ENCODE measurements around the gene DSN1. TPM values are rescaled to one million over a fixed set of nuclear protein-coding genes. Genes with fewer than 3 reads are reported as not detected.

DSN1 gene
- total and polyA plus RNA-seq, 8 donors = 1.9 to 6.3 (median 3.3) TPM

DNA sequence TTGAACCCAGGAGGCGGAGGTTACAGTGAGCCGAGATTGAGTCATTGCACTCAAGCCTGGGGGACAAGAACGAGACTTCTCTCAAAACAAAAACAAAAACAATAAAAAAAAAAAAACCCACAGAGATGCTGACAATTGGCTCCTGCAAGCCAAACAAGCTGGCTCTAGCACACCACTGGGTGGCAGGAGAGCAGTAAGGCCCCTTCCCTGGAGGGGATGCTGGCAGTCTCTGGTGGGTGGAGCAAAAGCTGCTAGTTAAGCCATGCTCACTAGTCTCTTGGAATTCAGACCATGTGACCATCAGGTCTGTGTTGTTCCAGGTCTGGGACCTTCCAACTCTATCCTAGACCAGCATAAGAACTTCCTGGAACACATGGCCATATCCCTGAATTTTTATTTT lies 18.9 kb upstream of the DSN1 start:
- Histone ChIP-seq H3K4me1 (no peaks in the 10 kb centered on the region), H3K27ac (no peak overlapping the region), H3K36me3 (peaks cover 0 to 11% (median 7%) of the 10 kb centered on the region in 3 donors), H3K4me3 (no peak overlapping the region), H3K9me3 (no peaks in the 10 kb centered on the region), H3K27me3 (no peaks in the 10 kb centered on the region)
- TF ChIP-seq, protein P1, sequence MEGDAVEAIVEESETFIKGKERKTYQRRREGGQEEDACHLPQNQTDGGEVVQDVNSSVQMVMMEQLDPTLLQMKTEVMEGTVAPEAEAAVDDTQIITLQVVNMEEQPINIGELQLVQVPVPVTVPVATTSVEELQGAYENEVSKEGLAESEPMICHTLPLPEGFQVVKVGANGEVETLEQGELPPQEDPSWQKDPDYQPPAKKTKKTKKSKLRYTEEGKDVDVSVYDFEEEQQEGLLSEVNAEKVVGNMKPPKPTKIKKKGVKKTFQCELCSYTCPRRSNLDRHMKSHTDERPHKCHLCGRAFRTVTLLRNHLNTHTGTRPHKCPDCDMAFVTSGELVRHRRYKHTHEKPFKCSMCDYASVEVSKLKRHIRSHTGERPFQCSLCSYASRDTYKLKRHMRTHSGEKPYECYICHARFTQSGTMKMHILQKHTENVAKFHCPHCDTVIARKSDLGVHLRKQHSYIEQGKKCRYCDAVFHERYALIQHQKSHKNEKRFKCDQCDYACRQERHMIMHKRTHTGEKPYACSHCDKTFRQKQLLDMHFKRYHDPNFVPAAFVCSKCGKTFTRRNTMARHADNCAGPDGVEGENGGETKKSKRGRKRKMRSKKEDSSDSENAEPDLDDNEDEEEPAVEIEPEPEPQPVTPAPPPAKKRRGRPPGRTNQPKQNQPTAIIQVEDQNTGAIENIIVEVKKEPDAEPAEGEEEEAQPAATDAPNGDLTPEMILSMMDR (IDR thresholded peaks at IDR 0.05) = no peak
- intact Hi-C loops (cut with DNase I) = no loop called here
- FAIRE-seq (no peak), ATAC-seq (peak in 3 of 4 donors; percentile 30 to 62 (median 41)), DNase-seq (peak in 1 of 6 donors; percentile 21)
- WGBS, 2 donors = 90% methylated on average over 3 of the region's 3 CpGs

DNA sequence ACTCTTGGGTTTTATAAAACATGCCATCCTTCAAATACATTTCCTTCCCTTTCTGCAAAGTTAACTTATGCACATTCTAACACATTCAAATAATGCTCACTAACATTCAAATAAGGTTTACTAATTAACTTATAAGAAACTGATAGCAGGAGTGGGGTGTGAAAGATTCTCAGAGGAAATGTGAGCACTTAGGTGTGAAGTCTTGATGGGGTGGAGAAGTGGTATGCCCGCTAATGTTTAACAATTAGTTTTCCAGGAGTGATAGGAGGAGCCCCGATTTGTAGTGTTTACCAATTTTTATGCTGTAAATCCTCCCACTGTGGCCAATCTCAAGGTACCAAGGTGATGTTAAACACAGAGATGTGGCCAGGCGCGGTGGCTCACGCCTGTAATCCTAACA lies 18.3 kb upstream of the DSN1 start:
- TF ChIP-seq, protein P1 (IDR thresholded peaks at IDR 0.05) = no peak
- H3K27me3 ChIP-seq = no peaks in the 10 kb centered on the region
- H3K4me3 ChIP-seq = no peak overlapping the region
- 91 to 94% methylated on average over 5 of the region's 5 CpGs for WGBS, 2 donors
- no peaks in the 10 kb centered on the region for H3K4me1 ChIP-seq
- intact Hi-C loops (cut with DNase I) = no loop called here
- ATAC-seq (no peak), FAIRE-seq (no peak), DNase-seq (no peak)
- no peaks in the 10 kb centered on the region for H3K9me3 ChIP-seq
- peaks cover 0 to 11% (median 7%) of the 10 kb centered on the region in 3 donors for H3K36me3 ChIP-seq
- H3K27ac ChIP-seq = no peak overlapping the region

DNA sequence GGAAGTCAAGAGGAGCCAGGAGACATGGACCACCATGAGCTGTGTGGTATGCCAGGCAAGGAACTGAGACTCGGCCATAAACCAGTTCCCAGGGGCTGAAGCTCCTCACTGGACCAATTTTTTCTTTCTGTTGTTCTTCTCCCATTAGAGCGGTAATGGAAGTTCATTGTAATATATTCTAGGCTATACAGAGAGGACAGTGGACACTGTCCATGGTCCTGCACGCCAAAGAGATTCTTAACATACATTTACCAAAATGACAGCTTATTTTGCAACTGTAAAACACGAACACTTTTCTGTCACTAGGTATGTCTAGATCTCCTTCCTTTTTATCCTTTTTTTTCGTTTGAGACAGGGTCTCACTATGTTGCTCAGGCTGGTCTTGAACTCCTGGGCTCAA lies 13.1 kb upstream of the DSN1 start:
- FAIRE-seq (no peak), DNase-seq (no peak), ATAC-seq (no peak)
- no peaks in the 10 kb centered on the region for H3K4me1 ChIP-seq
- WGBS, 2 donors = 84 to 90% methylated on average over 5 of the region's 5 CpGs
- no peak overlapping the region for H3K27ac ChIP-seq
- H3K4me3 ChIP-seq = no peak overlapping the region
- peaks cover 0 to 5% (median 0%) of the 10 kb centered on the region in 3 donors for H3K36me3 ChIP-seq
- TF ChIP-seq, protein P1 (IDR thresholded peaks at IDR 0.05) = no peak
- H3K27me3 ChIP-seq = no peaks in the 10 kb centered on the region
- intact Hi-C loops (cut with DNase I) = no loop called here
- no peaks in the 10 kb centered on the region for H3K9me3 ChIP-seq

DNA sequence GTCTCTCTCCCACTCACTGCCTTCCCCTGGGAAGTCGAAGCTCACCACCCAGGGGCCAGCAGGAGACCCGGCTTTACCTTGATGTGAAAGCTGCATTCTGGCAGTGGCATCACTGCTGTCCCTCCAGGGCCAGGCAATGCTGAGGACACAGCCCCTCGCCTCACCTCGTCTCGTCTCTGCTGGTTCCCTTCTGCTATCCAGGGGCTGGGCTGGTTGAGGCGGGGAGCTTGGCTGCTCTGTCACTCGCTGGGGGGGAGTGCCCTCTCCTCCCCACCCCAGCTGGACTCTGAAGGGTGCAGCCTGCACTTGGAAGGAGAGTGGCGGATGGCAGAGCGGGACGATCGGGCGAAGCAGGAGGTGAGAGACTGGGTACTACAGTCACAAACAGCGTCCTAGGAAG lies 12.7 kb upstream of the DSN1 start:
- no peaks in the 10 kb centered on the region for H3K27me3 ChIP-seq
- no peak overlapping the region for H3K4me3 ChIP-seq
- WGBS, 2 donors = 95 to 96% methylated on average over 13 of the region's 13 CpGs
- ATAC-seq = no peak
- intact Hi-C loops (cut with DNase I) = no loop called here
- H3K9me3 ChIP-seq = no peaks in the 10 kb centered on the region
- H3K4me1 ChIP-seq = no peaks in the 10 kb centered on the region
- TF ChIP-seq, protein P1 (IDR thresholded peaks at IDR 0.05) = no peak
- no peak for FAIRE-seq
- peaks cover 0 to 5% (median 0%) of the 10 kb centered on the region in 3 donors for H3K36me3 ChIP-seq
- no peak overlapping the region for H3K27ac ChIP-seq
- DNase-seq = no peak

DNA sequence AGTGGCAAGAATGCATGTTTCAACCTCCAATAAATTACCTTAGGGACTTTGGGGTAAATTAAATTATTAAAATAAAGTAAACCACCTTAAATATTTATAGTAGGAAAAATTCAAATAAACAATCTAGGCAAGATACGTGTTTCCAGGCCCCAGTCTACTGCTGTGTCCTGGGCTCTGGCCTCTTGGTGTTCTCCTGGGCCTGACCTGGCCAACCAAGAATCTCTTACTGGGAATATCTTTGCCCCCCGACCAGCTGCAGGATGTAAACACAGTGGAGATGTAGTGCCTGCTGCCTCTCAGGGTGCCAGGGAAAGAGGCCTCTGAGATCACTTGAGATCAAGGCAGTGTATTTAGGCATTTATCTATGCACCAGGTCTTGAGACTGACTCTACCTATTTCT lies 11.7 kb upstream of the DSN1 start:
- 68 to 74% methylated on average over 2 of the region's 2 CpGs for WGBS, 2 donors
- no peak for ATAC-seq
- H3K27me3 ChIP-seq = no peaks in the 10 kb centered on the region
- TF ChIP-seq, protein P1 (IDR thresholded peaks at IDR 0.05) = no peak
- intact Hi-C loops (cut with DNase I) = no loop called here
- no peaks in the 10 kb centered on the region for H3K9me3 ChIP-seq
- no peaks in the 10 kb centered on the region for H3K4me1 ChIP-seq
- peaks cover 0 to 5% (median 0%) of the 10 kb centered on the region in 3 donors for H3K36me3 ChIP-seq
- no peak for FAIRE-seq
- H3K27ac ChIP-seq = no peak overlapping the region
- H3K4me3 ChIP-seq = no peak overlapping the region
- no peak for DNase-seq
